AG04450 (cell line): ENCODE results near the gene POLR1A. TPM values are rescaled to one million over a fixed set of nuclear protein-coding genes. Genes with fewer than 3 reads are reported as not detected.
A peak's percentile ranks its signal among the peaks of the same experiment; 100 is the strongest.

ENCODE experiments used
- CTCF ChIA-PET: fragments of 300-600, 350-600 bp; formaldehyde crosslinking; extraction: SDS; loops from one replicate; lab custom pipeline; 2022; ENCODE audit warnings: antibody characterized with exemption, inconsistent platforms; lab: Charles Lee
- POLR2A ChIA-PET: fragments of 350-600 bp; formaldehyde crosslinking; extraction: SDS; loops from one replicate; lab custom pipeline; 2021; ENCODE audit warnings: antibody characterized with exemption, inconsistent platforms; lab: Yijun Ruan, JAX
- DNase-seq: peaks from one replicate; pipeline ENCODE4 v3.0.0-alpha.2; 2011; ENCODE audit warnings: low read depth, low spot score
- H3K27ac ChIP-seq: one replicate; pipeline ENCODE4 v1.5.1; 2012; ENCODE audit warnings: low read depth, low read length, control low read depth
- H3K27me3 ChIP-seq: one replicate; pipeline ENCODE4 v1.6.0; 2012; ENCODE audit warnings: low read length; ENCODE audit not compliant: control insufficient read depth, insufficient read depth
- H3K4me3 ChIP-seq: 2 replicates; pipeline ENCODE4 v1.5.1; 2011; ENCODE audit warnings: mild to moderate bottlenecking, low read depth, low read length, control low read depth
- H3K9me3 ChIP-seq: 2 replicates; pipeline ENCODE4 v1.5.1; 2012; ENCODE audit warnings: low read length; ENCODE audit not compliant: control insufficient read depth, insufficient read depth
- polyA plus RNA-seq: library from polyadenylated mRNA; depleted of rRNA; stranded (reverse); fragments of >200 nt; gene quantifications from 2 replicates; pipeline ENCODE4 v1.2.3, GENCODE V29; 2011
- TF ChIP-seq, protein P1 (sequence below): IDR thresholded peaks from 2 replicates; pipeline ENCODE4 v1.5.1; 2011; ENCODE audit warnings: low read depth, low read length, control low read depth, inconsistent platforms

The POLR1A gene
- polyA plus RNA-seq, 1 experiment, result 11.1 TPM

- Histone ChIP-seq H3K27ac (peak overlapping the region; percentile 88), H3K4me3 (no peak overlapping the region), H3K9me3 (no peaks in the 10 kb centered on the region), H3K27me3 (no peaks in the 10 kb centered on the region)
- TF ChIP-seq, protein P1, sequence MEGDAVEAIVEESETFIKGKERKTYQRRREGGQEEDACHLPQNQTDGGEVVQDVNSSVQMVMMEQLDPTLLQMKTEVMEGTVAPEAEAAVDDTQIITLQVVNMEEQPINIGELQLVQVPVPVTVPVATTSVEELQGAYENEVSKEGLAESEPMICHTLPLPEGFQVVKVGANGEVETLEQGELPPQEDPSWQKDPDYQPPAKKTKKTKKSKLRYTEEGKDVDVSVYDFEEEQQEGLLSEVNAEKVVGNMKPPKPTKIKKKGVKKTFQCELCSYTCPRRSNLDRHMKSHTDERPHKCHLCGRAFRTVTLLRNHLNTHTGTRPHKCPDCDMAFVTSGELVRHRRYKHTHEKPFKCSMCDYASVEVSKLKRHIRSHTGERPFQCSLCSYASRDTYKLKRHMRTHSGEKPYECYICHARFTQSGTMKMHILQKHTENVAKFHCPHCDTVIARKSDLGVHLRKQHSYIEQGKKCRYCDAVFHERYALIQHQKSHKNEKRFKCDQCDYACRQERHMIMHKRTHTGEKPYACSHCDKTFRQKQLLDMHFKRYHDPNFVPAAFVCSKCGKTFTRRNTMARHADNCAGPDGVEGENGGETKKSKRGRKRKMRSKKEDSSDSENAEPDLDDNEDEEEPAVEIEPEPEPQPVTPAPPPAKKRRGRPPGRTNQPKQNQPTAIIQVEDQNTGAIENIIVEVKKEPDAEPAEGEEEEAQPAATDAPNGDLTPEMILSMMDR, result no peak
- DNase-seq, result no peak
- POLR2A ChIA-PET, result interaction anchor here (0.6 to 2.7 kb wide), 5 partner anchors 39 to 150 kb away, joined by 3 to 25 read pairs (median 4); partner anchors contain the start of genes POLR1A and ST3GAL5
- CTCF ChIA-PET, result interaction anchor here (1.1 to 3.7 kb wide), 6 partner anchors 40 to 211 kb away, joined by 3 to 28 read pairs (median 4); partner anchors contain the start of gene ST3GAL5
Measured at GRCh38 chr2:86037795-86038192, 67.9 kb downstream of the POLR1A start.

GRCh38 chr2:86037141-86037794 lies 68.4 kb downstream of the POLR1A start:
- ChIA-PET POLR2A (interaction anchor here (0.6 to 2.7 kb wide), 7 partner anchors 25 to 150 kb away, joined by 3 to 25 read pairs (median 3); partner anchors contain the start of genes POLR1A and ST3GAL5), CTCF (interaction anchor here (0.9 to 3.7 kb wide), 8 partner anchors 41 to 210 kb away, joined by 3 to 28 read pairs (median 4); partner anchors contain the start of gene ST3GAL5)
- H3K27ac ChIP-seq, result peak overlapping the region; percentile 96

GRCh38 chr2:86036669-86037138 lies 69.0 kb downstream of the POLR1A start:
- H3K4me3 ChIP-seq, result no peak overlapping the region
- ChIA-PET CTCF (interaction anchor here (0.9 to 3.7 kb wide), 8 partner anchors 41 to 210 kb away, joined by 3 to 28 read pairs (median 4); partner anchors contain the start of gene ST3GAL5), POLR2A (interaction anchor here (0.6 to 2.7 kb wide), 7 partner anchors 15 to 265 kb away, joined by 3 to 25 read pairs (median 4); partner anchors contain the start of gene ST3GAL5)
- TF ChIP-seq, protein P1, result no peak
- DNase-seq, result no peak
- H3K9me3 ChIP-seq, result no peaks in the 10 kb centered on the region
- peak overlapping the region; percentile 96 for H3K27ac ChIP-seq
- H3K27me3 ChIP-seq, result no peaks in the 10 kb centered on the region

More at GRCh38 chr2:86037141-86037794, 68.4 kb downstream of the POLR1A start:
- no peaks in the 10 kb centered on the region for H3K27me3 ChIP-seq
- peak; percentile 84 for DNase-seq
- TF ChIP-seq, protein P1, result no peak
- H3K4me3 ChIP-seq, result no peak overlapping the region
- H3K9me3 ChIP-seq, result no peaks in the 10 kb centered on the region

- H3K27ac ChIP-seq, result peak overlapping the region; percentile 96
- CTCF ChIA-PET, result interaction anchor here (0.6 to 3.7 kb wide), 10 partner anchors 17 to 399 kb away, joined by 3 to 28 read pairs (median 4); partner anchors contain the start of gene ST3GAL5
- POLR2A ChIA-PET, result interaction anchor here (0.6 to 2.7 kb wide), 8 partner anchors 14 to 384 kb away, joined by 3 to 25 read pairs (median 4); partner anchors contain the start of gene ST3GAL5
Measured at GRCh38 chr2:86035883-86036668, 69.6 kb downstream of the POLR1A start.

More at GRCh38 chr2:86035883-86036668, 69.6 kb downstream of the POLR1A start:
- Histone ChIP-seq H3K9me3 (no peaks in the 10 kb centered on the region), H3K4me3 (0 out of 2 replicates have a peak overlapping the region, but pooled peaks have one; percentile 4), H3K27me3 (no peaks in the 10 kb centered on the region)
- peak; percentile 76 for DNase-seq
- TF ChIP-seq, protein P1, result peak; percentile 47
